WI38 (cell line): ENCODE data around the gene ZNF44.
"Not testable (repeated sequence)": the region's sequence is repeated elsewhere in the genome, so short reads cannot be mapped to it uniquely, and the experiment has no call there.

Source experiments
- H3K4me3 ChIP-seq: 2 replicates; pipeline ENCODE4 v1.5.1; 2011; ENCODE audit warnings: low read depth, mild to moderate bottlenecking, control low read depth, low read length
- TF ChIP-seq, protein P1 (sequence below): IDR thresholded peaks from 2 replicates; pipeline ENCODE4 v1.5.1; 2012; ENCODE audit warnings: low read depth, mild to moderate bottlenecking, control low read depth, low read length

The ZNF44 gene

GRCh38 chr19:12314553-12314952 lies 19.9 kb upstream of the ZNF44 start:
- TF ChIP-seq, protein P1, sequence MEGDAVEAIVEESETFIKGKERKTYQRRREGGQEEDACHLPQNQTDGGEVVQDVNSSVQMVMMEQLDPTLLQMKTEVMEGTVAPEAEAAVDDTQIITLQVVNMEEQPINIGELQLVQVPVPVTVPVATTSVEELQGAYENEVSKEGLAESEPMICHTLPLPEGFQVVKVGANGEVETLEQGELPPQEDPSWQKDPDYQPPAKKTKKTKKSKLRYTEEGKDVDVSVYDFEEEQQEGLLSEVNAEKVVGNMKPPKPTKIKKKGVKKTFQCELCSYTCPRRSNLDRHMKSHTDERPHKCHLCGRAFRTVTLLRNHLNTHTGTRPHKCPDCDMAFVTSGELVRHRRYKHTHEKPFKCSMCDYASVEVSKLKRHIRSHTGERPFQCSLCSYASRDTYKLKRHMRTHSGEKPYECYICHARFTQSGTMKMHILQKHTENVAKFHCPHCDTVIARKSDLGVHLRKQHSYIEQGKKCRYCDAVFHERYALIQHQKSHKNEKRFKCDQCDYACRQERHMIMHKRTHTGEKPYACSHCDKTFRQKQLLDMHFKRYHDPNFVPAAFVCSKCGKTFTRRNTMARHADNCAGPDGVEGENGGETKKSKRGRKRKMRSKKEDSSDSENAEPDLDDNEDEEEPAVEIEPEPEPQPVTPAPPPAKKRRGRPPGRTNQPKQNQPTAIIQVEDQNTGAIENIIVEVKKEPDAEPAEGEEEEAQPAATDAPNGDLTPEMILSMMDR: no peak
- peak overlapping the region; percentile 40 for H3K4me3 ChIP-seq

DNA sequence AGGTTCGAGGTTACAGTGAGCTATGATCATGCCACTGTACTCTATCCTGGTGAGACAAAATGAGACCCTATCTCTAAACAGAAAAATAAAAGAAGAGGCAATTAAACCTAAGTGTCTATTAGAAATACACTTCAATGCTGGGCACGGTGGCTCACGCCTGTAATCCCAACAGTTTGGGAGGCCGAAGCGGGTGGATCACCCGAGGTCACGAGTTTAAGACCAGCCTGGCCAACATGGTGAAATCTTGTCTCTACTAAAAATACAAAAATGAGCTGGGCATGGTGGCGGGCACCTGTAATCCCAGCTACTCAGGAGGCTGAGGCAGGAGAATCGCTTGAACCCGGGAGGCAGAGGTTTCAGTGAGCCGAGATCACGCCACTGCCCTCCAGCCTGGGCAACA lies 14.2 kb upstream of the ZNF44 start:
- not testable (repeated sequence) for H3K4me3 ChIP-seq

GRCh38 chr19:12295191-12295590 lies 508 bp upstream of the ZNF44 start:
- H3K4me3 ChIP-seq: peak overlapping the region; percentile 65
- TF ChIP-seq, protein P1: no peak

DNA sequence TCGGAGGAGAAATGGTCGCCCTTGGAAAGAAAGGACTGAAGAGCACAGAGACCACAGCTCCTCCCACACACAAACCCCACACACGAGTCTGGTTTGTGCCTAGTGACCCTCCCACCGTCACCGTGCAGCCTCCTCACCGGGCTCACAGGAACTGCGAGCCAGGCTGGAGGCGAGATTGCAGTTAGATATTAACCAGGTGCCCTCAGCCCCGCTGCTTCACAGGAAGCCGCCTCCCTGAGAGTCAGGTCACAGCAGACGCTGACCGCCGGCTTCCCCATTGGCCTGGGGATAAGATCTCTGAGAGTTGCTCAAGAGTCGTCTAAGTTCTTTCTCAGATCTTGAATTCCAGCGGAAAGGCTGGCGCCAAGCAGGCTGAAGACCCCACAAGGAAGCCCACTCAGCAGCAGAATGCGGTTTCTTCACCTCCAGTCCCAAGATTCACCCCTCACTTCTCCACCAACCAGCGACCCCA lies 870 bp downstream of the ZNF44 start:
- peak overlapping the region; percentile 65 for H3K4me3 ChIP-seq
- TF ChIP-seq, protein P1: no peak

GRCh38 chr19:12289790-12290065 lies 5.0 kb downstream of the ZNF44 start:
- TF ChIP-seq, protein P1: no peak
- no peak overlapping the region for H3K4me3 ChIP-seq

DNA sequence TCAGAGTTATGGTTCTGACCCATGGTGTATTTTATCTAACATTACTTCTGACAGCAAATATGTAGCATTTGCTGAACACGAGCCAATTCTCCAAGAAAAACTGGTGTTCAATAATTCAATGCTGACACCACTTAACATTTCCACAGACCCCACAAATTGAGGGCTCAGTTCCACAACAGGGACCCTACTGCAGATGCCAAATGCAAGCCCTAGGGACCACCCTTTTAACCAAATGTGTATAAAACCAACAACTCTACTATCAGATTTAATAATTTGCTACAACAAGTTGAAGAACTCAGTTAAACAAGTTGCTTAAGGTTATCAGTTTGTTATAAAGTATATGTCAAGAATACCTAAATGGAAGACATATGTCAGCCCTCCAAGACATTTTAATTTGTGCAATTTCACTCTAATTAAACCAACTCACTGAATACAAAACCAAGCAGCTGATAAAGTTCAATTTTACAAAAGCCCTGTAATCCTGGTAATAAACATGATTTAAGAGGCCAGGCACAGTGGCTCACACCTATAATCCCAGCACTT lies 6.7 kb downstream of the ZNF44 start:
- H3K4me3 ChIP-seq: no peak overlapping the region
- TF ChIP-seq, protein P1: no peak

DNA sequence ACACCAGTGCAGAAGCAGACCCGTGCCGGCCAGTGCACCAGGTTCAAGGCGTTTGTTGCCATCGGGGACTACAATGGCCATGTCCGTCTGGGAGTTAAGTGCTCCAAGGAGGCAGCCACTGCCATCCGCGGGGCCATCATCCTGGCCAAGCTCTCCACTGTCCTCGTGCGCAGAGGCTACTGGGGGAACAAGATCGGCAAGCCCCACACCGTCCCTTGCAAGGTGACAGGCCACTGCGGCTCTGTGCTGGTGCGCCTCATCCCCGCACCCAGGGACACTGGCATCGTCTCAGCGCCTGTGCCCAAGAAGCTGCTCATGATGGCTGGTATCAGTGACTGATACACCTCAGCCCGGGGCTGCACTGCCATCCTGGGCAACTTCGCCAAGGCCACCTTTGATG lies 10.1 kb downstream of the ZNF44 start:
- TF ChIP-seq, protein P1: no peak
- H3K4me3 ChIP-seq: no peak overlapping the region

DNA sequence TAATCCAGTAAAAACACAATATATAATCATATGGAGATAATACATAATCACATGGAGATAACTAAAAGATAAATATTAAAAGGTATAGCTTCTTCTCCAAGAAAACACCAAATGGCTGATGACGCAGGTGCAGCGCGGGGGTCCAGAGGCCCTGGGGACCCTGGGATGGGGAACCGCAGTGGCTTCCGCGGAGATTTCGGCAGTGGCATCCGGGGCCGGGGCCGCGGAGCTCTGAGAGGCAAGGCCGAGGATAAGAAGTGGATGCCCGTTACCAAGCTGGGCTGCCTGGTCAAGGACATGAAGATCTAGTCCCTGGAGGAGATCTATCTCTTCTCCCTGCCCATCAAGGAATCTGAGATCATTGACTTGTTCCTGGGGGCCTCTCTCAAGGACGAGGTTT lies 10.5 kb downstream of the ZNF44 start:
- H3K4me3 ChIP-seq: no peak overlapping the region
- TF ChIP-seq, protein P1: no peak
